GM12878 (cell line): ENCODE results near the gene SPRY4. TPM values are rescaled to one million over a fixed set of nuclear protein-coding genes. Genes with fewer than 3 reads are reported as not detected.

Source experiments
- ATAC-seq: fragments of 200-7000 bp; cut with Tn5 transposase; 3 replicates; pipeline ENCODE4 v1.9.1; 2020; ENCODE audit warnings: mild to moderate bottlenecking, moderate library complexity
- BruUV-seq: library from RNA; stranded (reverse); fragments of 400-500 nt; replicated peaks from 2 replicates; lab custom pipeline; 2021; lab: Mats Ljungman, UMichigan
- CTCF ChIA-PET: fragments of 300-600 bp; sonication (Branson Sonifier 250); formaldehyde crosslinking; extraction: SDS; loops from one replicate; lab custom pipeline; 2021; ENCODE audit warnings: inconsistent platforms; lab: Yijun Ruan, JAX
- POLR2A ChIA-PET: fragments of 350-600 bp; formaldehyde crosslinking; extraction: SDS; loops from one replicate; lab custom pipeline; 2021; ENCODE audit warnings: inconsistent platforms; lab: Charles Lee
- RAD21 ChIA-PET: fragments of 300-600 bp; sonication (Branson Sonifier 250); formaldehyde crosslinking; loops from one replicate; lab custom pipeline; 2023; ENCODE audit warnings: antibody characterized with exemption; ENCODE audit not compliant: unreplicated experiment; lab: Charles Lee
- SMC1A ChIA-PET: fragments of 300-600 bp; sonication (Branson Sonifier 250); formaldehyde crosslinking; loops from one replicate; lab custom pipeline; 2023; ENCODE audit not compliant: unreplicated experiment, uncharacterized antibody; lab: Charles Lee
- DNase-seq: peaks from one replicate; pipeline ENCODE4 v3.0.0-alpha.2; 2011; ENCODE audit warnings: low read depth, low spot score
- FAIRE-seq: peaks from 3 replicates; lab custom pipeline; 2011; peaks lifted over from hg19 to GRCh38; lab: Jason Lieb, UNC
- H2AFZ ChIP-seq: 2 replicates; pipeline ENCODE4 v1.6.0; 2011; ENCODE audit warnings: low read depth, low read length, control low read depth; ENCODE audit not compliant: control insufficient read depth
- H3K27ac ChIP-seq: 2 replicates; pipeline ENCODE4 v1.5.1; 2011; ENCODE audit warnings: control low read depth; ENCODE audit not compliant: control insufficient read depth, insufficient read depth
- H3K27me3 ChIP-seq, 2 experiments: replicated peaks in 1 of 2; 2 replicates each; pipeline versions ENCODE4 v1.6.0 to v1.6.1; 2011; ENCODE audit warnings: low read length in 1 of 2; ENCODE audit not compliant: control insufficient read depth in 2 of 2, insufficient read depth in 2 of 2
- H3K36me3 ChIP-seq, 2 experiments: 2 replicates each; pipeline ENCODE4 v1.5.1; 2011; ENCODE audit warnings: low read length in 1 of 2; ENCODE audit not compliant: control insufficient read depth in 2 of 2, insufficient read depth in 2 of 2
- H3K4me1 ChIP-seq: 2 replicates; pipeline ENCODE4 v1.6.1; 2011; ENCODE audit warnings: mild to moderate bottlenecking, low read length, moderate library complexity, mixed read lengths; ENCODE audit not compliant: control insufficient read depth, insufficient read depth
- H3K4me2 ChIP-seq: 2 replicates; pipeline ENCODE4 v1.6.0; 2011; ENCODE audit warnings: control low read depth; ENCODE audit not compliant: control insufficient read depth, insufficient read depth
- H3K4me3 ChIP-seq: fragments of 200-600 bp; sonication (generic); 2 replicates; pipeline ENCODE4 v1.5.1; 2016
- H3K79me2 ChIP-seq: 2 replicates; pipeline ENCODE4 v1.6.0; 2011; ENCODE audit warnings: low read length; ENCODE audit not compliant: control insufficient read depth, insufficient read depth
- H3K9ac ChIP-seq: 2 replicates; pipeline ENCODE4 v1.8.0; 2011; ENCODE audit warnings: low read length, control low read depth, mixed read lengths; ENCODE audit not compliant: control insufficient read depth, insufficient read depth
- H3K9me3 ChIP-seq: replicated peaks from 3 replicates; pipeline ENCODE4 v1.5.1; 2011; ENCODE audit warnings: mild to moderate bottlenecking, low read length; ENCODE audit not compliant: control insufficient read depth, insufficient read depth
- H4K20me1 ChIP-seq: 2 replicates; pipeline ENCODE4 v1.6.0; 2011; ENCODE audit not compliant: control insufficient read depth, insufficient read depth
- ATF2 ChIP-seq: IDR thresholded peaks from 2 replicates; pipeline ENCODE4 v1.6.1; 2012; ENCODE audit warnings: low read length, inconsistent platforms
- BACH1 ChIP-seq: fragments of 450-650 bp; IDR thresholded peaks from 2 replicates; pipeline ENCODE4 v1.6.1; 2017; ENCODE audit warnings: mild to moderate bottlenecking, borderline replicate concordance
- CEBPZ ChIP-seq: fragments of 150-350 bp; IDR thresholded peaks from 2 replicates; pipeline ENCODE4 v1.6.1; 2016; ENCODE audit warnings: low read depth, low read length
- EZH2 ChIP-seq: IDR thresholded peaks from 2 replicates; pipeline ENCODE4 v1.6.1; 2012; ENCODE audit warnings: low read depth, mild to moderate bottlenecking, control low read depth, inconsistent platforms, low read length, borderline replicate concordance; ENCODE audit not compliant: control insufficient read depth
- FOXM1 ChIP-seq: IDR thresholded peaks from 2 replicates; pipeline ENCODE4 v1.6.1; 2012; ENCODE audit warnings: low read depth, mild to moderate bottlenecking, inconsistent platforms, low read length, moderate library complexity
- IRF5 ChIP-seq: fragments of 450-650 bp; IDR thresholded peaks from 2 replicates; pipeline ENCODE4 v1.6.1; 2017; ENCODE audit warnings: borderline replicate concordance
- KLF5 ChIP-seq: fragments of 450-650 bp; IDR thresholded peaks from 2 replicates; pipeline ENCODE4 v1.6.1; 2014; ENCODE audit warnings: mild to moderate bottlenecking; ENCODE audit not compliant: partially characterized antibody
- MTA3 ChIP-seq: IDR thresholded peaks from 2 replicates; pipeline ENCODE4 v1.6.1; 2012; ENCODE audit warnings: low read length, inconsistent platforms, borderline replicate concordance
- PBX3 ChIP-seq: IDR thresholded peaks from 2 replicates; pipeline ENCODE4 v1.6.1; 2011; ENCODE audit warnings: mild to moderate bottlenecking, low read depth, low read length, moderate library complexity; ENCODE audit not compliant: insufficient replicate concordance
- POLR2AphosphoS5 ChIP-seq: IDR thresholded peaks from 2 replicates; pipeline ENCODE4 v1.6.1; 2011; ENCODE audit warnings: mild to moderate bottlenecking, low read length, inconsistent platforms
- USF2 ChIP-seq: IDR thresholded peaks from 2 replicates; pipeline ENCODE4 v1.6.1; 2011; ENCODE audit warnings: low read depth, low read length, improper control_type of control experiment, borderline replicate concordance
- WGBS: methylation state at CpG from one replicate; pipeline ENCODE4 v1.1.6; 2016; ENCODE audit warnings: low lambda C conversion rate; ENCODE audit not compliant: insufficient replicate concordance, insufficient coverage; ENCODE audit errors: missing lambda C conversion rate; 5-methylcytosine and 5-hydroxymethylcytosine counted together
- in situ Hi-C: fragments of 300-500 bp; cut with MboI; formaldehyde crosslinking; loops from 9 replicates; pipeline ENCODE4 v1.14.3; 2018; ENCODE audit warnings: mixed read lengths
- intact Hi-C: fragments of 100-400 bp; cut with micrococcal nuclease; formaldehyde crosslinking; loops from one replicate; pipeline ENCODE4 v1.14.2; 2022; ENCODE audit not compliant: unreplicated experiment
- polyA plus RNA-seq, 11 experiments: library from polyadenylated mRNA; depleted of rRNA in 4 of 11; unstranded in 6 of 11; stranded (reverse) in 5 of 11; fragments of >200 nt; fragmentation: Nextera tagmentation in 4 of 11; fragmentation: Illumina TruSeq in 1 of 11; extraction: Ambion mirVana in 4 of 11; extraction: Trizol in 1 of 11; gene quantifications; 1 replicate in 1 of 11; 2 replicates in 10 of 11; pipeline versions ENCODE4 v1.2.1 to v1.2.3, GENCODE V29; 2011 to 2016; ENCODE audit warnings: inconsistent platforms in 2 of 11, missing spikeins in 2 of 11, low read depth in 1 of 11
- total RNA-seq, 4 experiments: library from RNA; depleted of rRNA in 3 of 4; stranded (reverse); fragments of >200 nt in 3 of 4; fragmentation: Illumina TruSeq in 1 of 4; extraction: Trizol in 1 of 4; gene quantifications; 2 replicates each; pipeline versions ENCODE4 v1.2.1 to v1.2.3, GENCODE V29; 2013 to 2021

The SPRY4 gene
- total and polyA plus RNA-seq, 10 of the 15 experiments (the other 5 are each of a cell fraction or from before 2014, with no cell fraction given), result 0.04 to 1.4 (median 0.18) TPM; not detected in 1

GRCh38 chr5:142277796-142278195 is 47.0 kb downstream of the SPRY4 start (continued):
- TF ChIP-seq IRF5 (no peak), USF2 (no peak), ATF2 (no peak)

- no TSS peak for BruUV-seq
- WGBS, result 40% methylated on average over 6 of the region's 6 CpGs
- Histone ChIP-seq H2AFZ (no peak overlapping the region), H3K4me1 (no peaks in the 10 kb centered on the region)
- no peak for TF ChIP-seq FOXM1
- TF ChIP-seq PBX3, result no peak
- TF ChIP-seq CEBPZ, result no peak
- TF ChIP-seq EZH2, result no peak
- no peak for TF ChIP-seq KLF5
- TF ChIP-seq BACH1, result no peak
- TF ChIP-seq POLR2AphosphoS5, result no peak
- TF ChIP-seq MTA3, result no peak
- TF ChIP-seq, all 136 proteins: peak for 0
- intact Hi-C loops (no loop called here), in situ Hi-C loops (no loop called here)
- H4K20me1 ChIP-seq, result no peaks in the 10 kb centered on the region
- no peak overlapping the region for H3K27ac ChIP-seq
- no peaks in the 10 kb centered on the region; the same call in 2 of the 3 replicates for H3K9me3 ChIP-seq
- CTCF ChIA-PET, result no interaction called here
- H3K27me3 ChIP-seq, result no peaks in the 10 kb centered on the region
- H3K79me2 ChIP-seq, result no peaks in the 10 kb centered on the region
- no peaks in the 10 kb centered on the region for H3K36me3 ChIP-seq
- no peak overlapping the region for H3K9ac ChIP-seq
- H3K4me3 ChIP-seq, result no peak overlapping the region
- no peak for ATAC-seq
- FAIRE-seq, result no peak
- SMC1A ChIA-PET, result interaction anchor here (0.6 kb wide), 1 partner anchor 9 kb away, joined by 3 read pairs; no protein-coding TSS in a partner anchor
- POLR2A ChIA-PET, result no interaction called here
- no peak for DNase-seq
- RAD21 ChIA-PET, result no interaction called here
- H3K4me2 ChIP-seq, result no peak overlapping the region
These were observed 48.3 kb downstream of the SPRY4 start for GRCh38 chr5:142276517-142276916.
